Coronary artery (tissue), 2 donors: Measurements from ENCODE around the gene CLDN14.
A peak's percentile ranks its signal among the peaks of the same experiment; 100 is the strongest.

ENCODE experiments used
- DNase-seq: peaks from one replicate; pipeline ENCODE4 v3.0.0-alpha.2; 2017; ENCODE audit warnings: low spot score
- H3K27ac ChIP-seq, 2 donors: fragments of 200-600 bp; sonication (generic); one replicate each; pipeline ENCODE4 v1.5.1; 2016 to 2019
- H3K4me3 ChIP-seq: fragments of 200-600 bp; sonication (generic); 2 replicates; pipeline ENCODE4 v1.5.1; 2016; ENCODE audit warnings: mild to moderate bottlenecking, moderate library complexity
- TF ChIP-seq, protein P1 (sequence below): fragments of 200-600 bp; sonication (generic); IDR thresholded peaks from one replicate; pipeline ENCODE4 v1.5.1; 2019; ENCODE audit warnings: antibody characterized with exemption

CLDN14 gene

DNA sequence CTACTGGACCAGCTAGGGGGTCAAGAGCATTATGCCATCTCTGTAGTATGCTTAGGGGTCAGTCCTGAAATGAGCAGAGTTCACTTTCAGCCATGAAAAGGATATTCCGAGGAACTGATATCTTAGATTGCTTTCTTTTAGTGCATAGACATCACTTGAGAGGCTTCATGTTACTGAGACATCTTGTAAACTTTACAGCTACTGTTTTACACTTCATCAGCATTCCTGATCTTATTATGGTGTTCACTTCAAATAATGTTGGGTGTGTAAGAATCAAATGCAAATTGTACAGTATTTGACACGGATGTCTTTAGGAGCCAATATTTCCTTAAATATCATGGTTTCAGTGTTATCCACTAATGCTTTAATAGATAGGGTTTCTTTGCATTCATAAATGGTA is 22.4 kb upstream of the CLDN14 start:
- Histone ChIP-seq H3K27ac (no peak overlapping the region), H3K4me3 (no peak overlapping the region)
- TF ChIP-seq, protein P1, sequence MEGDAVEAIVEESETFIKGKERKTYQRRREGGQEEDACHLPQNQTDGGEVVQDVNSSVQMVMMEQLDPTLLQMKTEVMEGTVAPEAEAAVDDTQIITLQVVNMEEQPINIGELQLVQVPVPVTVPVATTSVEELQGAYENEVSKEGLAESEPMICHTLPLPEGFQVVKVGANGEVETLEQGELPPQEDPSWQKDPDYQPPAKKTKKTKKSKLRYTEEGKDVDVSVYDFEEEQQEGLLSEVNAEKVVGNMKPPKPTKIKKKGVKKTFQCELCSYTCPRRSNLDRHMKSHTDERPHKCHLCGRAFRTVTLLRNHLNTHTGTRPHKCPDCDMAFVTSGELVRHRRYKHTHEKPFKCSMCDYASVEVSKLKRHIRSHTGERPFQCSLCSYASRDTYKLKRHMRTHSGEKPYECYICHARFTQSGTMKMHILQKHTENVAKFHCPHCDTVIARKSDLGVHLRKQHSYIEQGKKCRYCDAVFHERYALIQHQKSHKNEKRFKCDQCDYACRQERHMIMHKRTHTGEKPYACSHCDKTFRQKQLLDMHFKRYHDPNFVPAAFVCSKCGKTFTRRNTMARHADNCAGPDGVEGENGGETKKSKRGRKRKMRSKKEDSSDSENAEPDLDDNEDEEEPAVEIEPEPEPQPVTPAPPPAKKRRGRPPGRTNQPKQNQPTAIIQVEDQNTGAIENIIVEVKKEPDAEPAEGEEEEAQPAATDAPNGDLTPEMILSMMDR, result no peak
- no peak for DNase-seq

DNA sequence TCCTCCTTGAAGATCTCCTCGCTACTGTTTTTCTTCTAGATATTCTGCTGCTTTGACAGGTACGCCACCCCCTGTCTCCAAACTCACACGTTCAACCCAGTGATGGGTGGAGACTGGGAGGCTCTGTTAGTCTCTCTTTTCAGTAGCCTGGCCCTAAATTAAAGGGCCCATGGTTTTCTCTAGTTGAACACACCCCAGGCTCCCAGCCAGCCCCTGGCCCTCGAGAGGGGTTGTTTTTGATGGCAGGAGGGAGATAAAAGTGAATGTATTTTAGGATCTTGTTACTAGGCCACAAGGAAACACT is 21.6 kb upstream of the CLDN14 start:
- no peak for DNase-seq
- no peak overlapping the region for H3K4me3 ChIP-seq
- no peak overlapping the region for H3K27ac ChIP-seq
- TF ChIP-seq, protein P1, result no peak

DNA sequence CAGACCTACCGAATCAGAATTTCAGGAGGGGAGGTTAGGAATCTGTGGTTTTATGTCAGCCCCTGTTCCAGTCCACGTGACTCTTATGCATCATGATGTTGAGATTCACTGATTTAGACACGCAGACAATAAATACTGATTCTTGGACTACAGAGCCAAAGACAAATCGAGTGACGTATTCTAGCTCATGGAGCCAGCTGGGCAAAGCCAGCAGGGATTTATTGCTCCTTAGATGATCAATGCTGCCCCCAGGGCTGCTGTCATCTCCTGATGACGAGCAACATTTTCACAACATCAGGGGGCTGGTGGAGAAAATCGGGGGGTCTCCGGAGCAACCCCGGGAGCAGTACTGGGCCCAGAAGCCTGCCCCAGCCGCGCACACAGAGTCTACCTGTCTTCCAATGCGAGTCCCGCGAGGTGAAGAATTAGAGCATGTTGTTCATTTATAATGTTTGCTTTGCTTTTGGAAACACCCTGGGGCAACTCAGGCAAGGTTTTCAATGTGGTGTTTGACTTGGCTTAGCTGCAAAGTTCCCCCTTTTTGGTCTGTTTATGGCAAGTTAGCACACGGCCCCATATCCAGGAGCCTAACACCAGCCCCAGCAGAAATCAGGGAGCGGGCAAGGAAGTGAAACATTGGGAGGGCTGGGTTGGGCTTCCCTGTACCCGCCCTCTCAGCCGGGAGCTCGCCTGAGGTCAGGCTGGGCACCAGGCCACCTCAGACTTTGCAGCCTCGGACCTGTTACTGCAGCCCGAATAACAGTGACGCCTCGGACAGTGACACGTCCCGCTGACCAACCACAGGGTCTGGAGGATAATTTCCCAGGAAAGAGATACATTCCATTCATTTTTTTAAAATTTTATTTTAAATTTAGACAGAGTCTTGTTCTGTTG is 19.9 kb upstream of the CLDN14 start:
- TF ChIP-seq, protein P1, result no peak
- no peak for DNase-seq
- peak overlapping the region in 1 of 2 donors; percentile 27 for H3K27ac ChIP-seq

DNA sequence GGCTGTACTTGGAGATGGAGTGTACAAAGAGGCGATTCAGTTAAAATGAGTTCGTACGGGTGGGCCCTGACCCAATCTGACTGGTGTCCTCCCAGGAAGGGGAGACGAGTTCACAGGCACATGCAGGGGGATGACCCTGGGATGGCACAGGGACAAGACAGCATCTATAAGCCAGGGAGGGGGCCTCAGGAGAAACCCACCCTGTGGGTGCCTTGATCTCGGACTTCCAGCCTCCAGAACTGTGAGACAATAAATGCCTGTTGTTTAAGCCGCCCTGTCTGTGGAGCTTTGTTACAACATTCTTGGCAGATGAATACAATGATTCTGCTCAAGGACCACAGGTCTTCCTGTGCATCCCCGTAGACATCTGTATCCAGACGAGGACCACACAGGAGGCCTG is 14.6 kb upstream of the CLDN14 start:
- Histone ChIP-seq H3K27ac (no peak overlapping the region), H3K4me3 (no peak overlapping the region)
- TF ChIP-seq, protein P1, result no peak
- no peak for DNase-seq

More for the DNA sequence above, 19.9 kb upstream of the CLDN14 start:
- no peak overlapping the region for H3K4me3 ChIP-seq

DNA sequence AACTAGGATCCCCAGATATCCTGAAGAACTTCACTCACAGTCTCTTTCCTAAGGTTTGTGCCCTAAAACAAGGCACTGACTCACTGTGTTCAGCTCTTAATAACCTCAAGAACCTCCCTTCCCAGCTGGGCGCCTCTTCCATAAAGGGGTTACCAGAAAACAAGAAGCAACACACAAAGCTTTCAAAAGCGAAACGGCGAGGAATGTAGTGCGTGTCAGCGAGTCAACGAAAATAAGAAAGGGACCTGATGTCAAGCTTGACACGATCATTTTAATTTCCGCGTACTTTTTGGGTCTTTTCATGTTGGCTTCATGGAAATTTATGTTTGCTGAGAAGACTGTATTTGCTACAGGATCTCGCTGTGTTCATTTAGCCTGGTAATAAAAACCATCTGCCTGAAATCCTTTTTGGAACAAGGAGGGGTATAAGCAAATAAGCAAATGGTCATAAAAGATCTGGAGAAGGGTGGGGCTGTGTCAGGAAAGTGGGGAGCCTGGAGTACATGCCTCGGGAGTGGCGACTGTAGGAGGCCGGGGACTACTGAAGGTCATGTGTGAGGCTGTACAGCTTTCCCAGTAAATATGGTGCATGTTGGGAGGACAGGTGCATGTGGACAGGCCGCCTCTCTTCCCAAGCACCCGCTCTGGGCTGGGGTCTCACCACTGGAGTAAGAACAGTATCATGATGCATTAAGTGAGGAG is 11.4 kb upstream of the CLDN14 start:
- TF ChIP-seq, protein P1, result no peak
- no peak overlapping the region for H3K4me3 ChIP-seq
- DNase-seq, result no peak
- no peak overlapping the region for H3K27ac ChIP-seq

DNA sequence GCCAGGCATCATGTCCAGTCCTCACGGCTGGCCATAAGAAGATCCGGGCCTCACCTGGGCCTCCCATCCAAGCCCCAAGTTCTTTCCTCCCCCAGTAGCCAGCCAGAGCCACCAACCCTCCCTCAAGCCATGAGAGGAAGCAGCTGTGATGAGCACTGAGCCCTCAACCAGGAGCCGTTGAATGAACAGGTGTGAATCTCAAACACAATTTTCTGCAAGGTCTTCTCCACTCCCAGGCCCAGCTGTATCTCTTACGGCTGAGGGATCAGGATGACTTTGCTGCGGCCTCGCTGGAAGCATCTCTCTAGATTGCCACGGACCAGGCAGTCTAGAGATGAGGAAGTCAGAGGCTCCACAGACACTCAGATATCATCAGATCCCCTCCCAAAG is 9.8 kb upstream of the CLDN14 start:
- Histone ChIP-seq H3K27ac (no peak overlapping the region), H3K4me3 (no peak overlapping the region)
- no peak for DNase-seq

More for the DNA sequence above, 9.8 kb upstream of the CLDN14 start:
- TF ChIP-seq, protein P1, result no peak
